HCT116 (cell line): ENCODE results near the gene FAM219A. TPM values are rescaled to one million over a fixed set of nuclear protein-coding genes. Genes with fewer than 3 reads are reported as not detected.

Experiments
- ATAC-seq: fragments of 200-7000 bp; cut with Tn5 transposase; 2 replicates; pipeline ENCODE4 v1.9.1; 2020; ENCODE audit warnings: mild to moderate bottlenecking, moderate library complexity
- BruUV-seq: library from RNA; stranded (reverse); fragments of 400-500 nt; replicated peaks from 2 replicates; lab custom pipeline; 2021; lab: Mats Ljungman, UMichigan
- CTCF ChIA-PET: fragments of 300-600 bp; sonication (Branson Sonifier 250); formaldehyde crosslinking; loops from one replicate; lab custom pipeline; 2021; ENCODE audit warnings: antibody characterized with exemption; lab: Charles Lee
- POLR2A ChIA-PET: fragments of 300-600, 350-600 bp; sonication (Branson Sonifier 250); formaldehyde crosslinking; loops from one replicate; lab custom pipeline; 2021; ENCODE audit warnings: antibody characterized with exemption; lab: Charles Lee
- RAD21 ChIA-PET, 2 experiments: fragments of 300-600 bp; sonication (Branson Sonifier 250); formaldehyde crosslinking; loops; one replicate each; lab custom pipeline; 2023; ENCODE audit warnings: low total read pairs in 2 of 2; ENCODE audit not compliant: uncharacterized antibody in 2 of 2, unreplicated experiment in 2 of 2, low non-redundant PET in 1 of 2; lab: Charles Lee
- DNase-seq: peaks from one replicate; pipeline ENCODE4 v3.0.0-alpha.2; 2010; ENCODE audit warnings: low read depth, low spot score
- H2AFZ ChIP-seq: fragments of 200-600 bp; shearing (Covaris generic), sonication (generic); 2 replicates; pipeline ENCODE4 v1.6.1; 2017; ENCODE audit warnings: low read depth, mixed run types, mixed read lengths, antibody characterized with exemption, low read length; ENCODE audit not compliant: poor library complexity, severe bottlenecking
- H3K27ac ChIP-seq: 2 replicates; pipeline ENCODE4 v1.5.1; 2012; ENCODE audit warnings: low read depth, low read length
- H3K27me3 ChIP-seq: fragments of 200-600 bp; sonication (generic); 2 replicates; pipeline ENCODE4 v1.6.1; 2016; ENCODE audit warnings: mixed run types, low read length, mixed read lengths; ENCODE audit not compliant: insufficient read depth
- H3K36me3 ChIP-seq, 2 experiments: fragments of 200-500 bp in 1 of 2; fragments of 200-600 bp in 1 of 2; sonication (Bioruptor generic) in 1 of 2; sonication (generic) in 1 of 2; 2 replicates each; pipeline versions ENCODE4 v1.5.1 to v1.6.1; 2014 to 2016; ENCODE audit warnings: low read length in 2 of 2, inconsistent platforms in 1 of 2, mixed read lengths in 1 of 2, mixed run types in 1 of 2; ENCODE audit not compliant: insufficient read depth in 2 of 2, control insufficient read depth in 1 of 2
- H3K4me1 ChIP-seq, 2 experiments: fragments of 200-600 bp in 1 of 2; sonication (generic) in 1 of 2; 2 replicates each; pipeline versions ENCODE4 v1.5.1 to v1.6.1; 2012 to 2017; ENCODE audit warnings: low read length in 2 of 2, inconsistent platforms in 1 of 2, mild to moderate bottlenecking in 1 of 2, mixed read lengths in 1 of 2, mixed run types in 1 of 2, moderate library complexity in 1 of 2; ENCODE audit not compliant: insufficient read depth in 2 of 2, control insufficient read depth in 1 of 2
- H3K4me2 ChIP-seq: fragments of 200-600 bp; sonication (generic); 2 replicates; pipeline ENCODE4 v1.6.1; 2017; ENCODE audit warnings: mixed run types, low read length, mixed read lengths
- H3K4me3 ChIP-seq, 2 experiments: fragments of 200-600 bp in 1 of 2; sonication (generic) in 1 of 2; replicated peaks in 1 of 2; 2 replicates each; pipeline ENCODE4 v1.5.1; 2011 to 2016; ENCODE audit warnings: low read length in 2 of 2, control low read depth in 1 of 2, low read depth in 1 of 2, mild to moderate bottlenecking in 1 of 2, mixed read lengths in 1 of 2, mixed run types in 1 of 2
- H3K79me2 ChIP-seq: fragments of 200-600 bp; sonication (generic); 2 replicates; pipeline ENCODE4 v1.6.1; 2017; ENCODE audit warnings: mild to moderate bottlenecking, mixed run types, low read length, moderate library complexity, mixed read lengths; ENCODE audit not compliant: insufficient read depth
- H3K9ac ChIP-seq: fragments of 200-600 bp; sonication (generic); 2 replicates; pipeline ENCODE4 v1.6.1; 2016; ENCODE audit warnings: low read length, mixed read lengths
- H3K9me2 ChIP-seq: fragments of 200-600 bp; sonication (generic), shearing (Covaris generic); 2 replicates; pipeline ENCODE4 v1.6.1; 2017; ENCODE audit warnings: mixed run types, mild to moderate bottlenecking, moderate library complexity; ENCODE audit not compliant: insufficient read depth
- H3K9me3 ChIP-seq, 2 experiments: fragments of 200-500 bp in 1 of 2; fragments of 200-600 bp in 1 of 2; sonication (Bioruptor generic) in 1 of 2; sonication (generic) in 1 of 2; 2 replicates each; pipeline ENCODE4 v1.6.1; 2014 to 2017; ENCODE audit warnings: low read length in 2 of 2, mixed read lengths in 2 of 2, inconsistent platforms in 1 of 2, low read depth in 1 of 2, mild to moderate bottlenecking in 1 of 2, mixed run types in 1 of 2, moderate library complexity in 1 of 2; ENCODE audit not compliant: control insufficient read depth in 1 of 2, insufficient read depth in 1 of 2
- H4K20me1 ChIP-seq: fragments of 200-600 bp; sonication (generic), shearing (Covaris generic); 2 replicates; pipeline ENCODE4 v1.6.1; 2017; ENCODE audit warnings: mixed run types, mild to moderate bottlenecking, moderate library complexity; ENCODE audit not compliant: insufficient read depth
- CBX3 ChIP-seq: IDR thresholded peaks from 2 replicates; pipeline ENCODE4 v1.6.1; 2012; ENCODE audit warnings: low read depth
- CTCF ChIP-seq, 3 experiments: fragments of 200-600 bp in 1 of 3; sonication (generic) in 1 of 3; IDR thresholded peaks in 2 of 3; conservative IDR thresholded peaks in 1 of 3; 2 replicates each; pipeline ENCODE4 v1.5.1; 2012 to 2017; ENCODE audit warnings: low read depth in 2 of 3, low read length in 2 of 3, antibody characterized with exemption in 1 of 3, borderline replicate concordance in 1 of 3, control low read depth in 1 of 3, mild to moderate bottlenecking in 1 of 3, mixed read lengths in 1 of 3, mixed run types in 1 of 3, moderate library complexity in 1 of 3; ENCODE audit not compliant: insufficient read depth in 1 of 3
- EGR1 ChIP-seq: IDR thresholded peaks from 2 replicates; pipeline ENCODE4 v1.6.1; 2012; ENCODE audit warnings: low read depth
- ELF1 ChIP-seq: IDR thresholded peaks from 2 replicates; pipeline ENCODE4 v1.6.1; 2012; ENCODE audit warnings: low read depth, borderline replicate concordance
- EZH2 ChIP-seq: fragments of 200-600 bp; sonication (generic); IDR thresholded peaks from 2 replicates; pipeline ENCODE4 v1.6.1; 2017; ENCODE audit warnings: antibody characterized with exemption, mixed run types
- EZH2phosphoT487 ChIP-seq: fragments of 200-600 bp; IDR thresholded peaks from 2 replicates; pipeline ENCODE4 v1.6.1; 2018; ENCODE audit warnings: antibody characterized with exemption, borderline replicate concordance
- FOSL1 ChIP-seq: IDR thresholded peaks from 2 replicates; pipeline ENCODE4 v1.6.1; 2012; ENCODE audit warnings: low read depth
- JUND ChIP-seq: IDR thresholded peaks from 2 replicates; pipeline ENCODE4 v1.6.1; 2012
- POLR2A ChIP-seq: IDR thresholded peaks from 2 replicates; pipeline ENCODE4 v1.7.0; 2011; ENCODE audit warnings: borderline replicate concordance; ENCODE audit not compliant: insufficient read depth, insufficient read length; ENCODE audit errors: extremely low read depth
- POLR2AphosphoS5 ChIP-seq: IDR thresholded peaks from 2 replicates; pipeline ENCODE4 v1.6.1; 2011; ENCODE audit warnings: mild to moderate bottlenecking, low read depth, low read length, moderate library complexity
- RAD21 ChIP-seq: IDR thresholded peaks from 2 replicates; pipeline ENCODE4 v1.6.1; 2012; ENCODE audit warnings: low read depth, mild to moderate bottlenecking
- REST ChIP-seq: IDR thresholded peaks from 2 replicates; pipeline ENCODE4 v1.6.1; 2012; ENCODE audit warnings: low read depth
- SP1 ChIP-seq: IDR thresholded peaks from 2 replicates; pipeline ENCODE4 v1.6.1; 2012; ENCODE audit warnings: low read depth
- SRF ChIP-seq: IDR thresholded peaks from 2 replicates; pipeline ENCODE4 v1.6.1; 2012; ENCODE audit warnings: low read depth
- TCF7L2 ChIP-seq: IDR thresholded peaks from 2 replicates; pipeline ENCODE4 v1.7.0; 2011; ENCODE audit warnings: borderline replicate concordance, inconsistent platforms; ENCODE audit not compliant: insufficient read depth, insufficient read length; ENCODE audit errors: extremely low read depth
- YY1 ChIP-seq: IDR thresholded peaks from 2 replicates; pipeline ENCODE4 v1.6.1; 2011; ENCODE audit warnings: low read length, low read depth, moderate library complexity, mild to moderate bottlenecking; ENCODE audit not compliant: insufficient replicate concordance; ENCODE audit errors: extremely low read depth
- ZBTB33 ChIP-seq: IDR thresholded peaks from 2 replicates; pipeline ENCODE4 v1.6.1; 2011; ENCODE audit warnings: mild to moderate bottlenecking, low read length, moderate library complexity; ENCODE audit not compliant: insufficient replicate concordance; ENCODE audit errors: extremely low read depth
- ZNF274 ChIP-seq: fragments of 200-500 bp; sonication (Bioruptor generic); IDR thresholded peaks from 2 replicates; pipeline ENCODE4 v1.6.1; 2014; ENCODE audit warnings: mild to moderate bottlenecking, low read depth, low read length, inconsistent platforms
- intact Hi-C: fragments of 100-400 bp; cut with micrococcal nuclease; formaldehyde crosslinking; loops from 2 replicates; pipeline ENCODE4 v1.10.0; 2022
- total RNA-seq: library from RNA; stranded (reverse); gene quantifications from one replicate; pipeline ENCODE4 v1.2.1, GENCODE V29; 2021; ENCODE audit not compliant: unreplicated experiment
- TF ChIP-seq, protein P1 (sequence below): IDR thresholded peaks from 2 replicates; pipeline ENCODE4 v1.6.1; 2012

The FAM219A gene
- total RNA-seq, 1 experiment from 2014 or later: 13.4 TPM

DNA sequence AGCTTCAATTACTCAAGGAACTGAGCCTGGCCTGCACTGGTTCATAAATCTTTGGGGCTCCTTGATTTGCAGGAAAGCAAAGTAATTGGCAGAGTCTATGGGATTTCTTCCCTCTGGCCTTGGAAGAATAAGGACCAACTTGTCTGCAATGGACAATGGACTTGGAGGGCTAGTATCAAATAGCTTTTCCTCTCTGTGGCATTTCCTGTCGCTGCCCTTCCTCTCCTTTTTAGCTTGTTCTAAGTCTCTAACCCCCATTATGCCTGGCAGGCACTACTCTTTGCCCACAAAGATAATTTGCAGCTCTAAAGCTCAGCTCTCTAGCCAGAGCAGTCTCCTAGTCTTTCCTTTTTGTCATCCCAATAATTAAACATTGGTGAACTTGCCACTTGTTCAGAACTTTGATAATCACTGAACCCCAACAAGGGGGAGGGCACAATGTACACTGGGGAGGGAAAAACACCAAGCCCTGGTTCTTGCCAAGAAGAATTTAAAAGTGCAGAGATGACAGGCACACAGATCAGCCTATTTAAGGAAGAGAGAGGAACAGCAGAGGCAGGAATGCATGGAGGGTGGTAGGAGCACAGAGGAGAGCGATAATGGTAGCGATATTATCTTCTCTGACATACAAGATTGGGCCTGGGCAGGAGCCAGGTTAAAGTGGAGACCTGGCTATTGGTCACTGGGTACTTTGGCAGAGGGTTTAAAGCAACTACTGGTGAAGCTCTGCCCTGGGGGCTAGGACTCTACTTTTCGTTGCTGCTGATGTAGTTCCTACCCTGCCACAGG, 38.5 kb downstream of the FAM219A start:
- no peak overlapping the region for H3K27ac ChIP-seq
- H3K4me2 ChIP-seq: no peak overlapping the region
- DNase-seq: no peak
- no peaks in the 10 kb centered on the region for H3K27me3 ChIP-seq
- no peaks in the 10 kb centered on the region for H3K4me1 ChIP-seq
- ChIA-PET POLR2A (no interaction called here), CTCF (no interaction called here), RAD21 (no interaction called here)
- no TSS peak for BruUV-seq
- no peak overlapping the region for H3K4me3 ChIP-seq
- H3K9me2 ChIP-seq: no peaks in the 10 kb centered on the region
- no peak for ATAC-seq
- H3K36me3 ChIP-seq: no peaks in the 10 kb centered on the region
- H3K79me2 ChIP-seq: no peaks in the 10 kb centered on the region
- H2AFZ ChIP-seq: no peak overlapping the region
- H4K20me1 ChIP-seq: no peaks in the 10 kb centered on the region
- no peaks in the 10 kb centered on the region for H3K9me3 ChIP-seq
- no peak overlapping the region for H3K9ac ChIP-seq
- intact Hi-C loops: no loop called here
- no peak for TF ChIP-seq EGR1
- TF ChIP-seq EZH2: no peak
- TF ChIP-seq RAD21: no peak
- TF ChIP-seq ZNF274: no peak
- no peak for TF ChIP-seq POLR2A
- no peak for TF ChIP-seq ELF1
- no peak for TF ChIP-seq FOSL1
- no peak for TF ChIP-seq REST
- TF ChIP-seq ZBTB33: no peak
- TF ChIP-seq SP1: no peak
- TF ChIP-seq YY1: no peak
- TF ChIP-seq JUND: no peak
- TF ChIP-seq, protein P1, sequence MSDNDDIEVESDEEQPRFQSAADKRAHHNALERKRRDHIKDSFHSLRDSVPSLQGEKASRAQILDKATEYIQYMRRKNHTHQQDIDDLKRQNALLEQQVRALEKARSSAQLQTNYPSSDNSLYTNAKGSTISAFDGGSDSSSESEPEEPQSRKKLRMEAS: no peak
- no peak for TF ChIP-seq CTCF (IDR thresholded peaks at IDR 0.05 in 2 of 3, conservative IDR thresholded peaks at IDR 0.05 in 1 of 3; ENCODE audit: borderline replicate concordance in 1 of 3, insufficient read depth in 1 of 3, low read depth in 2 of 3, low read length in 2 of 3)
- no peak for TF ChIP-seq POLR2AphosphoS5
- TF ChIP-seq TCF7L2: no peak
- no peak for TF ChIP-seq EZH2phosphoT487
- TF ChIP-seq CBX3: no peak
- TF ChIP-seq SRF: no peak
